GM18873 (cell line): ENCODE data around the gene SMIM24.
"Not testable (repeated sequence)": the region's sequence is repeated elsewhere in the genome, so short reads cannot be mapped to it uniquely, and the experiment has no call there.

Experiments used
- ATAC-seq: cut with Tn5 transposase; IDR thresholded peaks from one replicate; pipeline ENCODE4 v1.9.1; 2021; ENCODE audit warnings: mild to moderate bottlenecking, moderate library complexity, moderate number of reproducible peaks; ENCODE audit not compliant: unreplicated experiment, low FRiP score

Gene SMIM24

GRCh38 chr19:3480383-3481091, at the start of gene SMIM24:
Gene SMIM24, minus strand, starts transcription at chr19:3480525. Its CDS starts 62 bp downstream, at chr19:3480463.
- no peak for ATAC-seq

DNA sequence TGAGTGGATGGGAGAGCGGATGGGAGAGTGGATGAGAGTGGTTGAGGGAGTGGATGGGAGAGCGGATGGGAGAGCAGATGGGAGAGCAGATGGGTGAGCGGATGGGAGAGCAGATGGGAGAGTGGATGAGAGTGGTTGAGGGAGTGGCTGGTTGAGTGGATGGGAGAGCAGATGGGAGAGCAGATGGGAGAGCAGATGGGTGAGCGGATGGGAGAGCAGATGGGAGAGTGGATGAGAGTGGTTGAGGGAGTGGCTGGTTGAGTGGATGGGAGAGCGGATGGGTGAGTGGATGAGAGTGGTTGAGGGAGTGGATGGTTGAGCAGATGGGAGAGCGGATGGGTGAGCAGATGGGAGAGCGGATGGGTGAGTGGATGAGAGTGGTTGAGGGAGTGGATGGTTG, 49.0 kb upstream of the SMIM24 start:
- not testable (repeated sequence) for ATAC-seq

DNA sequence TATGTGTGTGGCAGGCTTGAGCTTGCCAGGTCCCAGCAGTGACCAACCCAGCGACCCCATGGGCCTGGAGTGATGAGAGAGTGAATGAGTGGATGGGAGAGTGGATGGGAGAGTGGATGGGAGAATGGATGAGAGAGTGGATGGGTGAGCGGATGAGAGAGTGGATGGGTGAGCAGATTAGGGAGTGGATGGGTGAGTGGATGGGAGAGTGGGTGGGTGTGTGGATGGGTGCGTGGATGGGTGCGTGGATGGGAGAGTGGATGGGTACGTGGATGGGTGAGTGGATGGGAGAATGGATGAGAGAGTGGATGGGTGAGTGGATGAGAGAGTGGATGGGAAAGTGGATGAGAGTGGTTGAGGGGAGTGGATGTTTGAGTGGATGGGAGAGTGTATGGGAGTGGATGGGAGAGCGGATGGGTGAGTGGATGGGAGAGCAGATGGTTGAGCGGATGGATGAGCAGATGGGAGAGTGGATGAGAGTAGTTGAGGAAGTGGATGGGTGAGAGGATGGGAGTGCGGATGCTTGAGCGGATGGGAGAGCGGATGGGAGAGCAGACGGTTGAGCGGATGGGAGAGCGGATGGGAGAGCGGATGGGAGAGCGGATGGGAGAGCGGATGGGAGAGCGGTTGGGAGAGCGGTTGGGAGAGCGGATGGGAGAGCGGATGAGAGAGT, 48.4 kb upstream of the SMIM24 start:
- ATAC-seq = no peak

- ATAC-seq = no peak
These were observed 47.8 kb upstream of the SMIM24 start for GRCh38 chr19:3528080-3528479.

- no peak for ATAC-seq
These were observed 47.0 kb upstream of the SMIM24 start for GRCh38 chr19:3527238-3527910.

DNA sequence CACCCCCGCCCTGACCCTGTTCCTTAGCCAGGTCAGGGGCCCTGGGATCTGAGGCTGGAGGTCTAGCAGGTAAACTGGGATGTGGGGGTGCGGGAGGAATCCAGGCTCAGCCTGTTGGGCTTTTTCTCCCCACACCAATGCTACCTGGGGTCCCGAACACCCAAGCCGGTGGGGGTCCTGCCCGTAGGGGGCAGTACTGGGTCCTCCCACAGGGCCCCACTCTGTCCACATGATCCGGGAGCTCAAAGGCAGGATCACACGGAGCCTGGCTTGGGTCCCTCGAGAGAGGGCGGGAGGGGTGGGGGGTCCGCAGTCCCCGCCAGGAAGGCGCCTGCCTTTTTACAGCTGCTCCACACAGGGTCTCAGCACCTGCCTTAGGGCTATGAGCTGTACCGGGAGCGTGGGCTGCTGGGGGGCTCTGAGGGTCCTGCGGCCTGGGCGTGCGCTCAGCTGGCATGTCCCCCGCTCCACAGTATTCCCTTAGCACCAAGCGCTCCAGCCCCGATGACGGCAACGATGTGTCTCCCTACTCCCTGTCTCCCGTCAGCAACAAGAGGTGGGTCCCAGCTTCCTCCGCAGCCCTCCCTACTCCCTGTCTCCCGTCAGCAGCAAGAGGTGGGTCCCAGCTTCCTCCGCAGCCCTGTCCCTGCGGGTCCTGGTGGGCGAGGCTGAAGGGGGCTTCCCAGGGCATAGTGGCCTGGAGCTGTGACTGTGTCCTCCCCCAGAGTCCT, 46.3 kb upstream of the SMIM24 start:
- ATAC-seq = no peak

DNA sequence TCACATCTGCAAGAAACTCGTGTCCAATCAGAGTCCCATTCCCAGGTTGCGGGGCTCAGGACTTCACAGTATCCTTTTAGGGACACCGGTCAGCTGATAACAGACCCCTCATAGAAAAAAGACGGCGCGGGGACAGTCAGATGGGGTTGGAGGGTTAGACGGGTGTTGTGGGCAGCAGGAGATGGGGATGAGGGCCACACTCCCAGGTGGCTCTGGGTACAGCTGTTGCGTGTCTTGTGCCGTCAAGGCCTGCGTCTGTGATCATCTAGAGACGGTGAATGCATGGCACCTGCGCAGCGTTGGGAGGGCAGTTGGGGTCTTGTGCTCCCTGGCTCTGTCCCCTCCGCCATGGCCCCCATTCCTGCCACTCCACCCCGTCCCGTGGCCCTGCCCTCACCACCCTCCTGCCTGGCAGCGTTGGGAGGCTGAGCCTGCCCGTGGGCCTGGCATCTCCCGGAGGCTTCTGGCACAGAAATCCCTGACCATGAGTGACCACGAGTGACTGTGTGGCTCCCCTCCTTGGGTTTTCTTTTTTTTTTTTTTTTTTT, 44.7 kb upstream of the SMIM24 start:
- ATAC-seq = no peak

- no peak for ATAC-seq
These were observed 43.9 kb upstream of the SMIM24 start for GRCh38 chr19:3524078-3524842.

DNA sequence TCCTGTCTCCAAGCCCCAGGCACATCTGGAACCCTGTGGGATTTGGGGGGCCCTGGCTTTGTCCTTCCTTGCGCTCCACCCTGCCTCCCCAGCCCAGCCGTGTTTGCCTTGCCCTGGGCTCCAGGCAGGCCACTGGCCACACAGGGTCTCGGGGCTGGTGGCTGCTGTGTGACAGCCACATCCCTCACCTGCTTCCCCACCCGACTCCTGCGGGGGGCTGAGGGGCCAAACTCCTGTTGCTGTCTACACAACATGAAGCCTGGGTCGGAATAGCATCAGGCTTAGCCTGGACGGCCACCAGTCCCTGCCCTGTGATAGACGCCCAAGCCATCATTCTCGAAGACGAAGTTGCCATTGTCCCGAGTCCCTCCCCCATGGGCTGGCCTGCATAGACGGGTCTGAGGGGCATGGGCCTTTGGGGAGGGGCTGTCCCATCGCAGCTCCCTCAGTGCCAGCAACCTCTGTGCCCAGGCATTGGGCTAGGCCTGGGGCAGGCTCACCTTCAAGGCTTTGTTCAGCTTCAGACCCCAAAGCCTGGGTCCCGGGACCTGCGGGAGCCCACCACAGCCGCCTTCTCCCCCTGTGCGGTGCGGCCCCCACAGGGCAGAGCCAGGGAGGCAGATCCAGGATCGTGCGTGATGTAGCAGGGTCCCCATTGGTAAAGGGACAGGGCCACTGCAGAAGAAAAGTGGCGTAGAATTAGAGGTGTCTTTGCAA, 43.2 kb upstream of the SMIM24 start:
- no peak for ATAC-seq

GRCh38 chr19:3522421-3523360, 42.4 kb upstream of the SMIM24 start:
- ATAC-seq = no peak

- ATAC-seq = no peak
These were observed 40.8 kb upstream of the SMIM24 start for GRCh38 chr19:3521104-3521445.

GRCh38 chr19:3520166-3521103, 40.1 kb upstream of the SMIM24 start:
- no peak for ATAC-seq

GRCh38 chr19:3519126-3519525, 38.8 kb upstream of the SMIM24 start:
- no peak for ATAC-seq

DNA sequence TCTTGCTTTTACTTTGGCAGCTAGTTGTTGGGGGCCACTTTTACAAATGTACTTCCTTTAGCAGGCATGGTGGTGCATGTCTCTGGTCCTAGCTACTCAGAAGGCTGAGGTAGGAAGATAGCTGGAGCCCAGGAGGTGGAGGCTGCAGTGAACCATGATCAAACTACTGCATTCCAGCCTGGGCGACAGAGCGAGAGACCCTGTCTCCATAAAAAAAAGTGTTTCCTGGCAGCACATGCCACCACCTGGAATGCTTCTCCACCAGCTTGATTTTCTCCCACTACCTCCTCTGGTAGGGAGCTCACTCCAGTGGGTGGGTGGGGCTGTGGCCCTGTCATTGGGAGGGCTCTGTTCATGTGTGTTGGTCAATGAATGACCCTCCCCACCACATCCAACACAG, 38.3 kb upstream of the SMIM24 start:
- ATAC-seq = no peak

GRCh38 chr19:3518255-3518654, 37.9 kb upstream of the SMIM24 start:
- no peak for ATAC-seq

GRCh38 chr19:3517638-3518037, 37.3 kb upstream of the SMIM24 start:
- no peak for ATAC-seq

DNA sequence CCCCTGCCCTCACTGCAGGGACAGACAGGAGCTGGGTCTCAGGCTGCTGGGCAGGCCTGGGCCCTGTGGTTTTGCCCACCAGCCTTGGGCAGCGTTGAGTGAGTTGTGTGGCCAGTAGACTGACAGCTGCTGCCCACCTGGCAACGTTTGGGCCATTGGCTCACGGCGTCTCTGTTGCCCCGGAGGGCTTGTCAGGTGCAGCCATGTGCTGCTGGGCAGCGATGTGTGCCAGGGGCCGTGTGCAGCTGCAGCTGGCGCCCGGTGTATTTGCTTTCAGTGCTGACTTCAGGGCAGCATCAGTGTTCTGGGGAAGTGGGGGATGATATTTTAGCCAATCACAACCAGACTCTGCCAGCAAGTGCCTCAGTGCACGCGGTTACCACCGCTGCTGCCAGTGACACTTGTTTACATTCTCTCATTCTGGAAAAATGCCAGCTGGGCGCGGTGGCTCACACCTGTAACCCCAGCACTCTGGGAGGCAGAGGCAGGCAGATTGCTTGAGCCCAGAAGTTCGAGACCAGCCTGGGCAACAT, 36.4 kb upstream of the SMIM24 start:
- no peak for ATAC-seq
